SK-N-SH (cell line): ENCODE results near the gene JPH3. TPM values are rescaled to one million over a fixed set of nuclear protein-coding genes. Genes with fewer than 3 reads are reported as not detected.

Experiments used
- CTCF ChIA-PET: fragments of 300-600, 350-600 bp; formaldehyde crosslinking; extraction: SDS; loops from one replicate; lab custom pipeline; 2021; lab: Yijun Ruan, JAX
- POLR2A ChIA-PET: fragments of 350-600 bp; sonication (Branson Sonifier 250); formaldehyde crosslinking; extraction: SDS; loops from one replicate; lab custom pipeline; 2020; ENCODE audit warnings: antibody characterized with exemption, inconsistent platforms; lab: Yijun Ruan, JAX
- DNase-seq: peaks from one replicate; pipeline ENCODE4 v3.0.0; 2012
- H2AFZ ChIP-seq: fragments of 200-600 bp; sonication (generic); 2 replicates; pipeline ENCODE4 v1.8.1; 2016; ENCODE audit warnings: antibody characterized with exemption, mild to moderate bottlenecking, low read depth
- H3F3A ChIP-seq: fragments of 200-600 bp; sonication (generic); replicated peaks from 2 replicates; pipeline ENCODE3; 2016; ENCODE audit warnings: antibody characterized with exemption, mild to moderate bottlenecking; ENCODE audit not compliant: insufficient read depth
- H3K27ac ChIP-seq, 2 experiments: fragments of 200-500 bp in 1 of 2; fragments of 200-600 bp in 1 of 2; sonication (Bioruptor generic) in 1 of 2; sonication (generic), shearing (Covaris generic) in 1 of 2; 2 replicates each; pipeline versions ENCODE4 v1.5.1 to v1.6.1; 2014 to 2016; ENCODE audit warnings: low read depth in 2 of 2, inconsistent platforms in 1 of 2, low read length in 1 of 2, mild to moderate bottlenecking in 1 of 2, mixed read lengths in 1 of 2
- H3K27me3 ChIP-seq: fragments of 200-600 bp; sonication (generic), shearing (Covaris generic); 2 replicates; pipeline ENCODE4 v1.6.1; 2016; ENCODE audit warnings: mixed run types; ENCODE audit not compliant: insufficient read depth
- H3K36me3 ChIP-seq, 2 experiments: fragments of 200-500 bp in 1 of 2; fragments of 200-600 bp in 1 of 2; sonication (Bioruptor generic) in 1 of 2; sonication (generic) in 1 of 2; replicated peaks in 1 of 2; 2 replicates each; pipeline versions ENCODE3 to v1.5.1; 2014 to 2016; ENCODE audit warnings: low read length in 1 of 2, mild to moderate bottlenecking in 1 of 2; ENCODE audit not compliant: insufficient read depth in 2 of 2, control insufficient read depth in 1 of 2
- H3K4me1 ChIP-seq, 2 experiments: fragments of 200-500 bp in 1 of 2; fragments of 200-600 bp in 1 of 2; sonication (Bioruptor generic) in 1 of 2; sonication (generic), shearing (Covaris generic) in 1 of 2; 2 replicates each; pipeline versions ENCODE4 v1.5.1 to v1.6.1; 2014 to 2016; ENCODE audit warnings: low read depth in 1 of 2, low read length in 1 of 2, mixed run types in 1 of 2; ENCODE audit not compliant: insufficient read depth in 2 of 2, control insufficient read depth in 1 of 2
- H3K4me2 ChIP-seq: fragments of 200-600 bp; sonication (generic), shearing (Covaris generic); 2 replicates; pipeline ENCODE4 v1.6.1; 2017; ENCODE audit warnings: mixed run types
- H3K4me3 ChIP-seq, 2 experiments: fragments of 200-500 bp in 1 of 2; fragments of 200-600 bp in 1 of 2; sonication (Bioruptor generic) in 1 of 2; sonication (generic), shearing (Covaris generic) in 1 of 2; 2 replicates each; pipeline versions ENCODE4 v1.5.1 to v1.8.1; 2014 to 2016; ENCODE audit warnings: low read depth in 2 of 2, inconsistent platforms in 1 of 2, low read length in 1 of 2, mild to moderate bottlenecking in 1 of 2, mixed read lengths in 1 of 2, moderate library complexity in 1 of 2
- H3K79me2 ChIP-seq: fragments of 200-600 bp; sonication (generic); 2 replicates; pipeline ENCODE4 v1.8.1; 2017; ENCODE audit warnings: mild to moderate bottlenecking; ENCODE audit not compliant: insufficient read depth
- H3K9ac ChIP-seq: fragments of 200-600 bp; sonication (generic); 2 replicates; pipeline ENCODE4 v1.6.1; 2017; ENCODE audit warnings: mixed run types
- H3K9me2 ChIP-seq: fragments of 200-600 bp; sonication (generic); 2 replicates; pipeline ENCODE4 v1.6.1; 2017; ENCODE audit warnings: mixed run types
- H3K9me3 ChIP-seq: fragments of 200-600 bp; sonication (generic); 2 replicates; pipeline ENCODE4 v1.6.1; 2017; ENCODE audit warnings: mixed run types, mild to moderate bottlenecking, moderate library complexity
- H4K20me1 ChIP-seq: fragments of 200-600 bp; sonication (generic); 2 replicates; pipeline ENCODE4 v1.6.1; 2017; ENCODE audit warnings: mild to moderate bottlenecking, mixed run types; ENCODE audit not compliant: insufficient read depth
- ELF1 ChIP-seq: IDR thresholded peaks from 2 replicates; pipeline ENCODE4 v1.4.0; 2012
- EP300 ChIP-seq, 2 experiments: IDR thresholded peaks; 2 replicates each; pipeline versions ENCODE4 v1.4.0 to v1.6.1; 2012; ENCODE audit warnings: borderline replicate concordance in 1 of 2, low read depth in 1 of 2, low read length in 1 of 2
- EZH2phosphoT487 ChIP-seq: fragments of 200-600 bp; sonication (generic); IDR thresholded peaks from 2 replicates; pipeline ENCODE4 v1.6.1; 2017; ENCODE audit warnings: low read depth, mixed run types, mild to moderate bottlenecking, antibody characterized with exemption, moderate library complexity, borderline replicate concordance
- JUND ChIP-seq: IDR thresholded peaks from 2 replicates; pipeline ENCODE4 v1.4.0; 2012
- MEF2A ChIP-seq: IDR thresholded peaks from 2 replicates; pipeline ENCODE4 v1.4.0; 2012; ENCODE audit warnings: low read depth, borderline replicate concordance
- POLR2AphosphoS5 ChIP-seq: IDR thresholded peaks from 2 replicates; pipeline ENCODE4 v1.6.1; 2012; ENCODE audit warnings: low read depth, low read length
- RFX5 ChIP-seq: IDR thresholded peaks from 2 replicates; pipeline ENCODE4 v1.6.1; 2012; ENCODE audit warnings: mild to moderate bottlenecking, improper control_type of control experiment, low read length
- SIN3A ChIP-seq: IDR thresholded peaks from 2 replicates; pipeline ENCODE4 v1.6.1; 2012; ENCODE audit warnings: low read depth, mild to moderate bottlenecking, low read length, moderate library complexity, borderline replicate concordance
- TEAD4 ChIP-seq: IDR thresholded peaks from 2 replicates; pipeline ENCODE4 v1.4.0; 2012; ENCODE audit warnings: mild to moderate bottlenecking, borderline replicate concordance; ENCODE audit not compliant: insufficient read depth
- YY1 ChIP-seq: IDR thresholded peaks from 2 replicates; pipeline ENCODE4 v1.4.0; 2012; ENCODE audit warnings: low read depth, mild to moderate bottlenecking
- WGBS: methylation state at CpG from one replicate; pipeline ENCODE4 v1.1.6; 2017; ENCODE audit warnings: low lambda C conversion rate; 5-methylcytosine and 5-hydroxymethylcytosine counted together
- polyA plus RNA-seq, 3 experiments: library from polyadenylated mRNA; depleted of rRNA; stranded (reverse); fragments of >200 nt; gene quantifications; 2 replicates each; pipeline ENCODE4 v1.2.3, GENCODE V29; 2012
- TF ChIP-seq, protein P1 (sequence below): IDR thresholded peaks from 2 replicates; pipeline ENCODE4 v1.4.0; 2012; ENCODE audit warnings: low read depth, borderline replicate concordance
- TF ChIP-seq, protein P2 (sequence below): fragments of 200-600 bp; sonication (generic); IDR thresholded peaks from 2 replicates; pipeline ENCODE4 v1.6.1; 2017; ENCODE audit warnings: antibody characterized with exemption, mild to moderate bottlenecking, moderate library complexity
- TF ChIP-seq, protein P3 (sequence below): IDR thresholded peaks from 2 replicates; pipeline ENCODE4 v1.4.0; 2012; ENCODE audit warnings: low read depth, borderline replicate concordance

The JPH3 gene
- polyA plus RNA-seq, 1 of the 3 experiments (the other 2 are of a cell fraction), result 0.25 TPM

DNA sequence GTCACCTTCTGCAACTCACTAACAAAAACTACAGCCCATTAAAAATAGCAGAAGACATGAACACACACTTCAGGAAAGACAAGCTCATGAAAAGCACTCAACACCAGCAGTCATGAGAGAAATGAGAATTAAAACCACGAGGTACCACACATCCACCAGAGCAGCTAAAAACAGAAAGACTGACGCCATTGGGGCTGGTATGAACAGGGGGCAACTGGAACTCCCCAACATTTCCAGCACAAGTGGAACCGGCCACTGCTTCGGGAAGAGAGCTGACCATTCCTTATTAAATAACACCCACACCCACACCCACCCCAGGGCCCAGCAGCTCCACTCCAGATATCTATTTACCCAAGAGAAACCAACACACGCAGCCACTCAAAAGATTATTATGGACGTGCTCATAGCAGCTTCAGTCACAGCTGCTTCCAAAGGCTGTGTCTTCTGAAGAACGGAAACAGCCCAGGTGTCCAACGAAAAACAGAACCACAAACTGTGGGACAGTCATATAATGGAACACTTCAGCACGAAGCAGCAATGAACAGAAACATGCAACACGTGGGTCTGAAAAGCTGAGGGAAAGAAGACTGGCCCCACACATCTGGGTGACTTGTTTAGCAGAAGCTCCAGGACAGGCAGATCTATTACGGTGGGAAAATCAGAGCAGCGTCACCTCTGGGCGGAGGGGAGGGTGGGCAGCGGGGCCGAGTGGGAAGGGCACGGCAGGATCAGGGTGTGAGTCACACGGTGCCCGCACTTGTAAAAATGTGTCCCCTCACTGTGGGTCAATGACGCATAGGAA is 122.4 kb downstream of the JPH3 start:
- TF ChIP-seq JUND (no peak), RFX5 (no peak), TEAD4 (no peak), MEF2A (no peak), EP300 (IDR thresholded peaks at IDR 0.05; ENCODE audit: borderline replicate concordance in 1 of 2, low read depth in 1 of 2, low read length in 1 of 2) (no peak), SIN3A (no peak), POLR2AphosphoS5 (no peak), EZH2phosphoT487 (no peak), ELF1 (no peak), YY1 (no peak)
- TF ChIP-seq, protein P1, sequence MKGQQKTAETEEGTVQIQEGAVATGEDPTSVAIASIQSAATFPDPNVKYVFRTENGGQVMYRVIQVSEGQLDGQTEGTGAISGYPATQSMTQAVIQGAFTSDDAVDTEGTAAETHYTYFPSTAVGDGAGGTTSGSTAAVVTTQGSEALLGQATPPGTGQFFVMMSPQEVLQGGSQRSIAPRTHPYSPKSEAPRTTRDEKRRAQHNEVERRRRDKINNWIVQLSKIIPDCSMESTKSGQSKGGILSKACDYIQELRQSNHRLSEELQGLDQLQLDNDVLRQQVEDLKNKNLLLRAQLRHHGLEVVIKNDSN, result no peak
- TF ChIP-seq, protein P2, sequence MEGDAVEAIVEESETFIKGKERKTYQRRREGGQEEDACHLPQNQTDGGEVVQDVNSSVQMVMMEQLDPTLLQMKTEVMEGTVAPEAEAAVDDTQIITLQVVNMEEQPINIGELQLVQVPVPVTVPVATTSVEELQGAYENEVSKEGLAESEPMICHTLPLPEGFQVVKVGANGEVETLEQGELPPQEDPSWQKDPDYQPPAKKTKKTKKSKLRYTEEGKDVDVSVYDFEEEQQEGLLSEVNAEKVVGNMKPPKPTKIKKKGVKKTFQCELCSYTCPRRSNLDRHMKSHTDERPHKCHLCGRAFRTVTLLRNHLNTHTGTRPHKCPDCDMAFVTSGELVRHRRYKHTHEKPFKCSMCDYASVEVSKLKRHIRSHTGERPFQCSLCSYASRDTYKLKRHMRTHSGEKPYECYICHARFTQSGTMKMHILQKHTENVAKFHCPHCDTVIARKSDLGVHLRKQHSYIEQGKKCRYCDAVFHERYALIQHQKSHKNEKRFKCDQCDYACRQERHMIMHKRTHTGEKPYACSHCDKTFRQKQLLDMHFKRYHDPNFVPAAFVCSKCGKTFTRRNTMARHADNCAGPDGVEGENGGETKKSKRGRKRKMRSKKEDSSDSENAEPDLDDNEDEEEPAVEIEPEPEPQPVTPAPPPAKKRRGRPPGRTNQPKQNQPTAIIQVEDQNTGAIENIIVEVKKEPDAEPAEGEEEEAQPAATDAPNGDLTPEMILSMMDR, result no peak
- TF ChIP-seq, protein P3, sequence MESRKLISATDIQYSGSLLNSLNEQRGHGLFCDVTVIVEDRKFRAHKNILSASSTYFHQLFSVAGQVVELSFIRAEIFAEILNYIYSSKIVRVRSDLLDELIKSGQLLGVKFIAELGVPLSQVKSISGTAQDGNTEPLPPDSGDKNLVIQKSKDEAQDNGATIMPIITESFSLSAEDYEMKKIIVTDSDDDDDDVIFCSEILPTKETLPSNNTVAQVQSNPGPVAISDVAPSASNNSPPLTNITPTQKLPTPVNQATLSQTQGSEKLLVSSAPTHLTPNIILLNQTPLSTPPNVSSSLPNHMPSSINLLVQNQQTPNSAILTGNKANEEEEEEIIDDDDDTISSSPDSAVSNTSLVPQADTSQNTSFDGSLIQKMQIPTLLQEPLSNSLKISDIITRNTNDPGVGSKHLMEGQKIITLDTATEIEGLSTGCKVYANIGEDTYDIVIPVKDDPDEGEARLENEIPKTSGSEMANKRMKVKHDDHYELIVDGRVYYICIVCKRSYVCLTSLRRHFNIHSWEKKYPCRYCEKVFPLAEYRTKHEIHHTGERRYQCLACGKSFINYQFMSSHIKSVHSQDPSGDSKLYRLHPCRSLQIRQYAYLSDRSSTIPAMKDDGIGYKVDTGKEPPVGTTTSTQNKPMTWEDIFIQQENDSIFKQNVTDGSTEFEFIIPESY, result no peak
- peaks cover 20% of the 10 kb centered on the region for H4K20me1 ChIP-seq
- H3K9me2 ChIP-seq, result no peaks in the 10 kb centered on the region
- H3K27ac ChIP-seq, result peak overlapping the region in 1 of 2 experiments; percentile 99; a peak in 1 of 4 replicates
- 89% methylated on average over 19 of the region's 19 CpGs for whole genome bisulfite sequencing
- no peak overlapping the region for H3K4me2 ChIP-seq
- H3K27me3 ChIP-seq, result no peaks in the 10 kb centered on the region
- H3K9ac ChIP-seq, result no peak overlapping the region
- peaks cover 9% of the 10 kb centered on the region for H3F3A ChIP-seq
- POLR2A ChIA-PET, result no interaction called here
- H2AFZ ChIP-seq, result no peak overlapping the region
- H3K4me1 ChIP-seq, result peaks cover 10 to 42% of the 10 kb centered on the region in 2 experiments; a peak in 3 of 4 replicates
- H3K9me3 ChIP-seq, result no peaks in the 10 kb centered on the region
- CTCF ChIA-PET, result interaction anchor here (0.7 to 4.3 kb wide), 5 partner anchors 14 to 147 kb away, joined by 3 to 24 read pairs (median 4); no protein-coding TSS in a partner anchor
- no peaks in the 10 kb centered on the region for H3K79me2 ChIP-seq
- DNase-seq, result no peak
- peaks cover under 1 to 30% of the 10 kb centered on the region in 2 experiments for H3K36me3 ChIP-seq
- H3K4me3 ChIP-seq, result no peak overlapping the region
